Measurements from ENCODE around the gene ADAM15. TPM values are rescaled to one million over a fixed set of nuclear protein-coding genes. Genes with fewer than 3 reads are reported as not detected.

Gene ADAM15
- total and polyA plus RNA-seq, 4 donors: 10.8 to 26.8 (median 17.5) TPM

GRCh38 chr1:155044812-155045657 lies 6.1 kb upstream of the ADAM15 start:
- Histone ChIP-seq H3K4me1 (ENCODE audit: control insufficient read depth in 4 of 4, insufficient read depth in 4 of 4, low read length in 3 of 4) (peaks cover 9 to 50% (median 32%) of the 10 kb centered on the region in 4 donors), H3K27ac (ENCODE audit: low read depth in 1 of 2, low read length in 2 of 2) (peak overlapping the region; percentile 74 to 81), H3K4me3 (ENCODE audit: low read depth in 1 of 3, low read length in 3 of 3) (no peak overlapping the region), H3K9me3 (ENCODE audit: control insufficient read depth in 4 of 4, low read length in 3 of 4) (no peaks in the 10 kb centered on the region), H3K9ac (ENCODE audit: low read depth in 1 of 2, low read length in 2 of 2) (no peak overlapping the region), H3K27me3 (ENCODE audit: control insufficient read depth in 4 of 4, insufficient read depth in 4 of 4, low read length in 3 of 4) (no peaks in the 10 kb centered on the region), H3K36me3 (ENCODE audit: control insufficient read depth in 4 of 4, insufficient read depth in 3 of 4, low read depth in 1 of 4, low read length in 3 of 4) (no peaks in the 10 kb centered on the region)
- TF ChIP-seq JUND (IDR thresholded peaks at IDR 0.05) (peak; percentile 72 to 75), CTCF (IDR thresholded peaks at IDR 0.05; ENCODE audit: low read depth, low read length, missing input control) (peak; percentile 82), NR2F2 (IDR thresholded peaks at IDR 0.05) (peak; percentile 64), GABPA (IDR thresholded peaks at IDR 0.05 in 1 of 2, conservative IDR thresholded peaks at IDR 0.05 in 1 of 2) (peak in 1 of 2 donors; percentile 22), HNF4G (IDR thresholded peaks at IDR 0.05) (no peak), HNF4A (conservative IDR thresholded peaks at IDR 0.05) (peak; percentile 27 to 29), FOXA1 (IDR thresholded peaks at IDR 0.05) (no peak), SP1 (IDR thresholded peaks at IDR 0.05) (peak; percentile 38), YY1 (IDR thresholded peaks at IDR 0.05) (peak; percentile 13), FOXA2 (IDR thresholded peaks at IDR 0.05) (no peak), RAD21 (IDR thresholded peaks at IDR 0.05) (peak; percentile 92), REST (IDR thresholded peaks at IDR 0.05) (no peak), ZBTB33 (IDR thresholded peaks at IDR 0.05) (no peak), EGR1 (IDR thresholded peaks at IDR 0.05; ENCODE audit: low read depth in 2 of 2) (no peak), ATF3 (IDR thresholded peaks at IDR 0.05) (no peak), MAX (IDR thresholded peaks at IDR 0.05) (no peak), TAF1 (conservative IDR thresholded peaks at IDR 0.05) (no peak), RXRA (IDR thresholded peaks at IDR 0.05) (peak; percentile 60 to 69)
- 53% methylated on average over 7 of the region's 7 CpGs for WGBS
- peak; percentile 63 for DNase-seq (ENCODE audit: low spot score)
